OCI-LY7 (cell line): ENCODE results near the gene SLC5A4. TPM values are rescaled to one million over a fixed set of nuclear protein-coding genes. Genes with fewer than 3 reads are reported as not detected.

Experiments used
- BruUV-seq: library from RNA; stranded (reverse); fragments of 400-500 nt; replicated peaks from 2 replicates; lab custom pipeline; 2021; lab: Mats Ljungman, UMichigan
- CTCF ChIA-PET: fragments of 300-600 bp; sonication (Branson Sonifier 250); formaldehyde crosslinking; loops from one replicate; lab custom pipeline; 2022; ENCODE audit warnings: antibody characterized with exemption; ENCODE audit not compliant: unreplicated experiment; lab: Charles Lee
- POLR2A ChIA-PET: fragments of 300-600 bp; sonication (Branson Sonifier 250); formaldehyde crosslinking; loops from one replicate; lab custom pipeline; 2022; ENCODE audit warnings: antibody characterized with exemption; lab: Charles Lee
- DNase-seq: peaks from one replicate; pipeline ENCODE4 v3.0.0-alpha.2; 2015; ENCODE audit warnings: low spot score
- H2AFZ ChIP-seq: fragments of 200-600 bp; sonication (generic), shearing (Covaris generic); 2 replicates; pipeline ENCODE4 v1.6.1; 2014; ENCODE audit warnings: mild to moderate bottlenecking, antibody characterized with exemption, low read length, moderate library complexity
- H3K27ac ChIP-seq: fragments of 200-600 bp; sonication (generic); 2 replicates; pipeline ENCODE4 v1.5.1; 2014; ENCODE audit warnings: mixed run types, low read depth, mild to moderate bottlenecking, moderate library complexity, low read length, inconsistent platforms; ENCODE audit not compliant: poor library complexity, severe bottlenecking
- H3K36me3 ChIP-seq: fragments of 200-600 bp; sonication (generic); 2 replicates; pipeline ENCODE4 v1.6.1; 2014; ENCODE audit warnings: mild to moderate bottlenecking, antibody characterized with exemption, low read length, moderate library complexity, mixed read lengths; ENCODE audit not compliant: insufficient read depth
- H3K4me1 ChIP-seq: fragments of 200-600 bp; sonication (generic); 2 replicates; pipeline ENCODE4 v1.5.1; 2014; ENCODE audit warnings: mild to moderate bottlenecking, low read length; ENCODE audit not compliant: insufficient read depth, poor library complexity, severe bottlenecking
- H3K4me2 ChIP-seq: fragments of 200-600 bp; sonication (generic); 2 replicates; pipeline ENCODE4 v1.6.1; 2014; ENCODE audit warnings: mild to moderate bottlenecking, low read length
- H3K4me3 ChIP-seq: fragments of 200-600 bp; sonication (generic); 2 replicates; pipeline ENCODE4 v1.5.1; 2014; ENCODE audit warnings: mild to moderate bottlenecking, low read depth, low read length; ENCODE audit not compliant: poor library complexity, severe bottlenecking
- H3K79me2 ChIP-seq: fragments of 200-600 bp; sonication (generic); 2 replicates; pipeline ENCODE4 v1.6.1; 2016; ENCODE audit warnings: low read depth, mild to moderate bottlenecking, low read length, moderate library complexity, mixed read lengths; ENCODE audit not compliant: insufficient read depth
- H3K9me2 ChIP-seq: fragments of 200-600 bp; sonication (generic); 2 replicates; pipeline ENCODE4 v1.6.1; 2016; ENCODE audit warnings: mild to moderate bottlenecking, low read length, mixed read lengths; ENCODE audit not compliant: insufficient read depth
- H3K9me3 ChIP-seq: fragments of 200-600 bp; sonication (generic); 2 replicates; pipeline ENCODE4 v1.6.1; 2014; ENCODE audit warnings: mild to moderate bottlenecking, mixed run types, low read length, mixed read lengths
- H4K20me1 ChIP-seq: fragments of 200-600 bp; sonication (generic); 2 replicates; pipeline ENCODE4 v1.6.1; 2014; ENCODE audit warnings: mild to moderate bottlenecking, antibody characterized with exemption, low read length, moderate library complexity, mixed read lengths; ENCODE audit not compliant: insufficient read depth
- EZH2phosphoT487 ChIP-seq: fragments of 200-600 bp; sonication (generic); IDR thresholded peaks from 2 replicates; pipeline ENCODE4 v1.6.1; 2018; ENCODE audit warnings: low read depth, borderline replicate concordance, mild to moderate bottlenecking, mixed run types, antibody characterized with exemption, low read length, moderate library complexity, mixed read lengths
- intact Hi-C: fragments of 100-400 bp; cut with micrococcal nuclease; formaldehyde crosslinking; loops from one replicate; pipeline ENCODE4 v1.10.0; 2022; ENCODE audit not compliant: unreplicated experiment
- total RNA-seq, 2 experiments: library from RNA; depleted of rRNA in 1 of 2; stranded (reverse); fragments of >200 nt in 1 of 2; shearing (Covaris generic) in 1 of 2; gene quantifications; 2 replicates each; pipeline ENCODE4 v1.2.3, GENCODE V29; 2014 to 2022
- TF ChIP-seq, protein P1 (sequence below): fragments of 200-600 bp; sonication (generic); conservative IDR thresholded peaks from 2 replicates; pipeline ENCODE4 v1.5.1; 2014; ENCODE audit warnings: mild to moderate bottlenecking, antibody characterized with exemption, low read length, moderate library complexity, mixed read lengths

SLC5A4 gene
- total RNA-seq, 2 experiments from 2014 or later, result not detected

DNA sequence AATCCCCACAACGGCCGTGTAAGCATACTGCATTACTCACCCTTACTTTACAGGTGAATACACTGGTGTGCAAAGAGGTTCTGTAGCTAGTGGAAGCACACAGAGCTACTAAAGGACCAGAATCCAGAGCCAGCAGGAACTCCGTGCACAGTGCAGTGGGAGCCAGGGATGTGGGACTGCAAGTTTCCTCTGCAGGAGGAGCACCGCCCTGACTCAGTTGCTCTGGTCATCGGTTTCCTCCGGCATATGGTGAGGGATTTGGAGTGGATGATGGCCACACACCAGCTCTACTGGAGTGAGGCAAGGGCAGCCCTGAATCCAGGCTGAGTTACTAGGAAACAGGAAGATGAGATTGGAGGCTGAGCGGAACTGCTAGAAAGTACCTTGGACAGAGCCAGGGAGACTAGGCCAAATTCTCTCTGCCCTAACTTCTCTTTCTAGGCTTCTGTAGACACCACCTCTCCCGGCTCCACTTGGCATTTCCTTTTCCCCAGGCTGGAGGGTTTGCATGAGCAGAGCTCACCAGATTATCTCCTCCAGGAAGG lies 77.9 kb downstream of the SLC5A4 start:
- ChIA-PET CTCF (no interaction called here), POLR2A (no interaction called here)
- Histone ChIP-seq H3K9me3 (no peaks in the 10 kb centered on the region), H3K4me2 (no peak overlapping the region), H3K4me3 (no peak overlapping the region), H3K4me1 (no peaks in the 10 kb centered on the region), H3K9me2 (no peaks in the 10 kb centered on the region), H4K20me1 (no peaks in the 10 kb centered on the region), H3K27ac (no peak overlapping the region), H3K79me2 (no peaks in the 10 kb centered on the region), H2AFZ (no peak overlapping the region), H3K36me3 (no peaks in the 10 kb centered on the region)
- TF ChIP-seq, protein P1, sequence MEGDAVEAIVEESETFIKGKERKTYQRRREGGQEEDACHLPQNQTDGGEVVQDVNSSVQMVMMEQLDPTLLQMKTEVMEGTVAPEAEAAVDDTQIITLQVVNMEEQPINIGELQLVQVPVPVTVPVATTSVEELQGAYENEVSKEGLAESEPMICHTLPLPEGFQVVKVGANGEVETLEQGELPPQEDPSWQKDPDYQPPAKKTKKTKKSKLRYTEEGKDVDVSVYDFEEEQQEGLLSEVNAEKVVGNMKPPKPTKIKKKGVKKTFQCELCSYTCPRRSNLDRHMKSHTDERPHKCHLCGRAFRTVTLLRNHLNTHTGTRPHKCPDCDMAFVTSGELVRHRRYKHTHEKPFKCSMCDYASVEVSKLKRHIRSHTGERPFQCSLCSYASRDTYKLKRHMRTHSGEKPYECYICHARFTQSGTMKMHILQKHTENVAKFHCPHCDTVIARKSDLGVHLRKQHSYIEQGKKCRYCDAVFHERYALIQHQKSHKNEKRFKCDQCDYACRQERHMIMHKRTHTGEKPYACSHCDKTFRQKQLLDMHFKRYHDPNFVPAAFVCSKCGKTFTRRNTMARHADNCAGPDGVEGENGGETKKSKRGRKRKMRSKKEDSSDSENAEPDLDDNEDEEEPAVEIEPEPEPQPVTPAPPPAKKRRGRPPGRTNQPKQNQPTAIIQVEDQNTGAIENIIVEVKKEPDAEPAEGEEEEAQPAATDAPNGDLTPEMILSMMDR, result no peak
- no peak for TF ChIP-seq EZH2phosphoT487
- intact Hi-C loops, result no loop called here
- DNase-seq, result no peak
- no TSS peak for BruUV-seq

DNA sequence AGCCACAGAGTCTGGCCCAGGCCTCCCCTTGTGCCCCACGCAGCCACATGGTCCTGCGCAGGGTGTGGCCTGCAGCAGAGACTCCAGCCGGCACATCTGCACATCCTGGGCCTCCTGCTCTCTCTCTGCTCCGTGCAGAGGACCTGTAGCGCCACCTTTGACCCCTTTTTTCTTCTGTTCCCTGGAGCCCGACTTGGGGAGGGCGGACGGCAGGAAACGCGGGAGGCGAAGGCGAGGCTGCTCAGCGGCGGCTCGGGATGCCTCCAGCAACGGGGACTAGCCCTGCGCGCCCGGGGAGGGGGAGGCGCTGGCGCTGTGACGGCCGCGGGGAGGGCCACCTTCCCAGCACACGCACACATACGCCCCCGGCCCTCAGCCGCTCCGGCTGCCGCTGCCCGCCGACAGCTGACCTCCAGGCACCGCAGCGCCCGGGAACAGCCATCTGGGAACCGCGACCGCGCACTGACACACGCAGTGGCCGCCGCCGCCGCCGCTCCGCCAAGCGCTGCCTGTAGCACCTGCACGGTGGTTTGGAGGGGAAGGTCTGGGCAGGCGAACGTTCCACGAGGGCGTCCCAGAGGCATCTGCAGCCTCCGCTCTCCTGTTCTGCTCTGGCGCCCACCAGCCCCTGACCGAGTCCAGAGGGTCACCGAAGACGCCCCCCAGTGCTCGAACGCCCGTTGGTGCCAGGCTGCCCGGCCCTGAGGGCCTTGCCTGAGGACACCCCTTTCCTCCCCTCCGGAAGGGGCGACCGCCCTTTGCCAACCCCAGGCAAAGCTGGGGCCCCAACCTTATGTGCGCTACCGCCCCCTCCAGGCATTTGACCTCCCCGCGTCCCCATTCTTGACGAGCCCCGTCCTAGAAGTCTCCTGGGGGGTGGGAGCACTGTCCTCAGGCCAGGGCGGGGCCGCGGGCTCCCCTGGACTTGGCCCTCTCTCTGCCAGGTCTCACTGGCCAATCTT lies 79.2 kb downstream of the SLC5A4 start:
- H3K4me2 ChIP-seq, result no peak overlapping the region
- DNase-seq, result no peak
- H3K27ac ChIP-seq, result no peak overlapping the region

More for the DNA sequence above, 79.2 kb downstream of the SLC5A4 start:
- H3K9me2 ChIP-seq, result no peaks in the 10 kb centered on the region
- ChIA-PET POLR2A (no interaction called here), CTCF (no interaction called here)
- H2AFZ ChIP-seq, result no peak overlapping the region
- no peaks in the 10 kb centered on the region for H3K79me2 ChIP-seq
- no peaks in the 10 kb centered on the region for H3K36me3 ChIP-seq
- no peaks in the 10 kb centered on the region for H3K4me1 ChIP-seq
- H3K4me3 ChIP-seq, result no peak overlapping the region
- no TSS peak for BruUV-seq
- TF ChIP-seq, protein P1, result no peak
- no peak for TF ChIP-seq EZH2phosphoT487
- H3K9me3 ChIP-seq, result no peaks in the 10 kb centered on the region
- intact Hi-C loops, result no loop called here
- H4K20me1 ChIP-seq, result no peaks in the 10 kb centered on the region
